IMR-90 (cell line): ENCODE results near the gene ZMYND11. TPM values are rescaled to one million over a fixed set of nuclear protein-coding genes. Genes with fewer than 3 reads are reported as not detected.

Source experiments
- ATAC-seq: fragments of 200-7000 bp; cut with Tn5 transposase; 2 replicates; pipeline ENCODE4 v1.9.1; 2020; ENCODE audit warnings: low read depth, mild to moderate bottlenecking, moderate library complexity
- BruUV-seq: library from RNA; stranded (reverse); fragments of 400-500 nt; replicated peaks from 2 replicates; lab custom pipeline; 2021; lab: Mats Ljungman, UMichigan
- CTCF ChIA-PET: fragments of 300-600 bp; formaldehyde crosslinking; extraction: SDS; loops from one replicate; lab custom pipeline; 2021; ENCODE audit warnings: antibody characterized with exemption; lab: Yijun Ruan, JAX
- POLR2A ChIA-PET: fragments of 300-600 bp; sonication (Branson Sonifier 250); formaldehyde crosslinking; loops from one replicate; lab custom pipeline; 2022; ENCODE audit warnings: antibody characterized with exemption; ENCODE audit not compliant: unreplicated experiment; lab: Charles Lee
- DNase-seq: peaks from one replicate; pipeline ENCODE4 v3.0.0; 2013
- H2AFZ ChIP-seq: replicated peaks from 2 replicates; pipeline ENCODE3; 2013; ENCODE audit warnings: low read length, mild to moderate bottlenecking; ENCODE audit not compliant: poor library complexity
- H2AK5ac ChIP-seq: 2 replicates; pipeline ENCODE4 v1.6.1; 2013; ENCODE audit warnings: low read depth, low read length, inconsistent platforms
- H2AK9ac ChIP-seq: replicated peaks from 2 replicates; pipeline ENCODE3; 2013; ENCODE audit warnings: mild to moderate bottlenecking, low read depth, low read length, moderate library complexity; ENCODE audit not compliant: poor library complexity
- H2BK120ac ChIP-seq: 2 replicates; pipeline ENCODE4 v1.6.1; 2013; ENCODE audit warnings: low read depth, low read length, inconsistent platforms
- H2BK15ac ChIP-seq: 3 replicates; pipeline ENCODE4 v1.6.1; 2013; ENCODE audit warnings: low read depth, low read length, inconsistent platforms
- H2BK20ac ChIP-seq: 2 replicates; pipeline ENCODE4 v1.6.1; 2013; ENCODE audit warnings: low read depth, mild to moderate bottlenecking, inconsistent platforms, low read length, moderate library complexity
- H2BK5ac ChIP-seq: 2 replicates; pipeline ENCODE4 v1.6.1; 2013; ENCODE audit warnings: mild to moderate bottlenecking, low read depth, low read length, inconsistent platforms; ENCODE audit not compliant: poor library complexity, severe bottlenecking
- H3K14ac ChIP-seq: replicated peaks from 2 replicates; pipeline ENCODE4 v1.6.1; 2013; ENCODE audit warnings: low read depth, low read length, inconsistent platforms
- H3K18ac ChIP-seq: 2 replicates; pipeline ENCODE4 v1.6.1; 2013; ENCODE audit warnings: low read depth, low read length, control low read depth
- H3K23ac ChIP-seq: 2 replicates; pipeline ENCODE4 v1.6.1; 2013; ENCODE audit warnings: low read depth, low read length, inconsistent platforms
- H3K27ac ChIP-seq: 2 replicates; pipeline ENCODE4 v1.5.1; 2013; ENCODE audit warnings: mild to moderate bottlenecking, control low read depth, low read length; ENCODE audit not compliant: insufficient read depth
- H3K27me3 ChIP-seq: 2 replicates; pipeline ENCODE4 v1.6.1; 2013; ENCODE audit warnings: low read length; ENCODE audit not compliant: control insufficient read depth, insufficient read depth
- H3K36me3 ChIP-seq: 2 replicates; pipeline ENCODE4 v1.6.1; 2013; ENCODE audit warnings: low read length, mixed read lengths; ENCODE audit not compliant: control insufficient read depth, insufficient read depth
- H3K4ac ChIP-seq: 2 replicates; pipeline ENCODE4 v1.6.1; 2013; ENCODE audit warnings: low read depth, low read length, inconsistent platforms
- H3K4me1 ChIP-seq: 2 replicates; pipeline ENCODE4 v1.6.1; 2013; ENCODE audit warnings: low read length, mixed read lengths; ENCODE audit not compliant: control insufficient read depth, insufficient read depth
- H3K4me2 ChIP-seq: 2 replicates; pipeline ENCODE4 v1.6.1; 2013; ENCODE audit warnings: low read depth, mild to moderate bottlenecking, control low read depth, low read length, moderate library complexity
- H3K4me3 ChIP-seq: 2 replicates; pipeline ENCODE4 v1.5.1; 2013; ENCODE audit warnings: low read depth, mild to moderate bottlenecking, control low read depth, low read length, moderate library complexity; ENCODE audit not compliant: insufficient read depth
- H3K56ac ChIP-seq: 2 replicates; pipeline ENCODE4 v1.6.1; 2013; ENCODE audit warnings: low read length, inconsistent platforms; ENCODE audit not compliant: insufficient read depth; ENCODE audit errors: extremely low read depth
- H3K79me1 ChIP-seq, 2 experiments: 2 replicates each; pipeline ENCODE4 v1.6.1; 2013; ENCODE audit warnings: low read length in 2 of 2, inconsistent platforms in 1 of 2, low read depth in 1 of 2
- H3K9ac ChIP-seq: 2 replicates; pipeline ENCODE4 v1.6.1; 2013; ENCODE audit warnings: low read depth, low read length, control low read depth
- H3K9me1 ChIP-seq: 2 replicates; pipeline ENCODE4 v1.6.1; 2013; ENCODE audit warnings: low read length, inconsistent platforms; ENCODE audit not compliant: insufficient read depth
- H3K9me3 ChIP-seq: 2 replicates; pipeline ENCODE4 v1.6.1; 2013; ENCODE audit warnings: low read length; ENCODE audit not compliant: control insufficient read depth, insufficient read depth
- H4K20me1 ChIP-seq: 2 replicates; pipeline ENCODE4 v1.6.1; 2013; ENCODE audit warnings: low read length, inconsistent platforms; ENCODE audit not compliant: insufficient read depth
- H4K5ac ChIP-seq: 2 replicates; pipeline ENCODE4 v1.6.1; 2013; ENCODE audit warnings: mild to moderate bottlenecking, low read depth, low read length, control low read depth
- H4K8ac ChIP-seq, 2 experiments: 2 replicates each; pipeline ENCODE4 v1.6.1; 2013; ENCODE audit warnings: low read depth in 2 of 2, low read length in 2 of 2, control low read depth in 1 of 2, inconsistent platforms in 1 of 2
- H4K91ac ChIP-seq: 2 replicates; pipeline ENCODE4 v1.6.1; 2013; ENCODE audit warnings: low read depth, low read length, inconsistent platforms; ENCODE audit not compliant: insufficient read depth
- BHLHE40 ChIP-seq: fragments of 150-350 bp; IDR thresholded peaks from 2 replicates; pipeline ENCODE4 v1.6.1; 2016; ENCODE audit warnings: mild to moderate bottlenecking, low read depth, low read length
- CEBPB ChIP-seq: IDR thresholded peaks from 2 replicates; pipeline ENCODE4 v1.6.1; 2012; ENCODE audit warnings: low read depth, low read length, improper control_type of control experiment
- CHD1 ChIP-seq: IDR thresholded peaks from 2 replicates; pipeline ENCODE4 v1.6.1; 2012; ENCODE audit warnings: low read depth, low read length, improper control_type of control experiment
- FOS ChIP-seq: fragments of 150-350 bp; IDR thresholded peaks from 2 replicates; pipeline ENCODE4 v1.6.1; 2016; ENCODE audit warnings: low read depth, low read length
- MAFK ChIP-seq: IDR thresholded peaks from 2 replicates; pipeline ENCODE4 v1.6.1; 2012; ENCODE audit warnings: low read depth, low read length, improper control_type of control experiment
- MAZ ChIP-seq: IDR thresholded peaks from 2 replicates; pipeline ENCODE4 v1.6.1; 2012; ENCODE audit warnings: low read depth, mild to moderate bottlenecking, low read length, improper control_type of control experiment, moderate library complexity, borderline replicate concordance
- MXI1 ChIP-seq: IDR thresholded peaks from 2 replicates; pipeline ENCODE4 v1.6.1; 2012; ENCODE audit warnings: low read depth, mild to moderate bottlenecking, low read length, moderate library complexity, borderline replicate concordance
- NFE2L2 ChIP-seq: fragments of 150-350 bp; IDR thresholded peaks from 2 replicates; pipeline ENCODE4 v1.6.1; 2016; ENCODE audit warnings: low read depth, mild to moderate bottlenecking, low read length
- POLR2A ChIP-seq: IDR thresholded peaks from 2 replicates; pipeline ENCODE4 v1.6.1; 2012; ENCODE audit warnings: mild to moderate bottlenecking, low read depth, low read length
- RAD21 ChIP-seq: IDR thresholded peaks from 2 replicates; pipeline ENCODE4 v1.6.1; 2012; ENCODE audit warnings: low read length, improper control_type of control experiment
- RCOR1 ChIP-seq: IDR thresholded peaks from 2 replicates; pipeline ENCODE4 v1.6.1; 2012; ENCODE audit warnings: mild to moderate bottlenecking, low read length, improper control_type of control experiment; ENCODE audit not compliant: insufficient replicate concordance
- RFX5 ChIP-seq: IDR thresholded peaks from 2 replicates; pipeline ENCODE4 v1.8.0; 2012; ENCODE audit warnings: low read depth, mild to moderate bottlenecking, low read length, moderate library complexity
- SMC3 ChIP-seq: fragments of 150-350 bp; IDR thresholded peaks from 2 replicates; pipeline ENCODE4 v1.6.1; 2016; ENCODE audit warnings: low read depth, mild to moderate bottlenecking, antibody characterized with exemption, low read length, moderate library complexity
- WGBS, 2 experiments: methylation state at CpG; one replicate each; pipeline versions ENCODE4 v1.1.5 to v1.1.7; 2013; ENCODE audit warnings: missing lambda C conversion rate in 2 of 2; ENCODE audit not compliant: insufficient read length in 1 of 2; ENCODE audit errors: extremely low coverage in 2 of 2; 5-methylcytosine and 5-hydroxymethylcytosine counted together
- dilution Hi-C: fragments of 300-500 bp; cut with HindIII; formaldehyde crosslinking; loops from one replicate; pipeline ENCODE4 v1.14.3; 2018; ENCODE audit warnings: low sequenced_read_pairs; ENCODE audit not compliant: unreplicated experiment
- in situ Hi-C: fragments of 300-500 bp; cut with MboI; formaldehyde crosslinking; loops from 3 replicates; pipeline ENCODE4 v1.14.3; 2019; ENCODE audit warnings: low sequenced_read_pairs, inconsistent platforms, mixed read lengths
- intact Hi-C: fragments of 100-400 bp; cut with micrococcal nuclease; formaldehyde crosslinking; loops from 2 replicates; pipeline ENCODE4 v1.10.0; 2022
- polyA plus RNA-seq, 3 experiments: library from polyadenylated mRNA; depleted of rRNA; stranded (reverse); fragments of >200 nt; gene quantifications; 2 replicates each; pipeline ENCODE4 v1.2.3, GENCODE V29; 2012; ENCODE audit warnings: low replicate concordance in 1 of 3
- total RNA-seq: library from RNA; depleted of rRNA; stranded (reverse); fragments of >200 nt; gene quantifications from 2 replicates; pipeline ENCODE4 v1.2.3, GENCODE V29; 2012
- TF ChIP-seq, protein P1 (sequence below): fragments of 150-350 bp; IDR thresholded peaks from 2 replicates; pipeline ENCODE4 v1.6.1; 2017; ENCODE audit warnings: mild to moderate bottlenecking, antibody characterized with exemption, low read length, low read depth
- TF ChIP-seq, protein P2 (sequence below): fragments of 150-350 bp; IDR thresholded peaks from 2 replicates; pipeline ENCODE4 v1.6.1; 2016; ENCODE audit warnings: low read depth, mild to moderate bottlenecking, low read length, moderate library complexity, borderline replicate concordance
- TF ChIP-seq, protein P3 (sequence below): conservative IDR thresholded peaks from 2 replicates; pipeline ENCODE4 v1.5.1; 2012; ENCODE audit warnings: mild to moderate bottlenecking, low read depth, low read length, improper control_type of control experiment

Gene ZMYND11
- total and polyA plus RNA-seq, 2 of the 4 experiments (the other 2 are of a cell fraction) = 39.5 to 72.2 TPM

DNA sequence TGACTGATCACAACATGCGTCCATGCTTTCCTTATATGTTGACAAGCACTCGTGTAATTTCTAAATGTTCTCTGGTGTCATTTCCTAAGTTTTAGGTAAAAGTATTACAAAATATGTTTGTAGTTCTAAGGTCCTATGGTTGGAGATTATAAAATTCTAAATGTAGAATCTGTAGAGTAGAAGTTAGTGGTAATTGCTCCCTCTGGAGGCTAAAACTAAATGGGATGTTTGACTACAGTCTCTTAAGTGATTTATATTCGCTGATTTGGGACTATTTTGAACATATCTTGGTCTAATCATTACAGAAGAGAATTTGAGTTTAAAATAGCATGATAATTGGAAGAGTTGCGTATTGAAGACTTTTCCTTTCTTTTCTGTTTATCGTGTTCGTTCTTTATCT lies 74.1 kb downstream of the ZMYND11 start:
- CTCF ChIA-PET = no interaction called here
- no peak overlapping the region for H2BK15ac ChIP-seq
- no peak overlapping the region for H3K23ac ChIP-seq
- no peak overlapping the region for H2BK20ac ChIP-seq
- no peak overlapping the region for H3K56ac ChIP-seq
- H4K8ac ChIP-seq = no peak overlapping the region
- H3K4me1 ChIP-seq = no peaks in the 10 kb centered on the region
- no peak overlapping the region for H2BK120ac ChIP-seq
- H3K4ac ChIP-seq = no peak overlapping the region
- H3K36me3 ChIP-seq = peaks cover 5% of the 10 kb centered on the region
- peaks cover 6 to 26% of the 10 kb centered on the region in 2 experiments for H3K79me1 ChIP-seq
- H3K18ac ChIP-seq = no peak overlapping the region
- H3K9me3 ChIP-seq = no peaks in the 10 kb centered on the region
- peaks cover 9% of the 10 kb centered on the region; the same call in 1 of the 2 replicates for H3K9me1 ChIP-seq
- no peak overlapping the region for H3K14ac ChIP-seq
- in situ Hi-C loops = no loop called here
- H3K9ac ChIP-seq = no peak overlapping the region
- no peak overlapping the region for H4K5ac ChIP-seq
- intact Hi-C loops = no loop called here
- H2BK5ac ChIP-seq = no peak overlapping the region
- dilution Hi-C loops = no loop called here
- peaks cover 3% of the 10 kb centered on the region; the same call in 1 of the 2 replicates for H4K20me1 ChIP-seq
- WGBS, 2 experiments = 100% methylated on average over 1 of the region's 6 CpGs; no CpG with 5 or more reads in 1 of the 2 experiments
- H3K4me3 ChIP-seq = no peak overlapping the region
- POLR2A ChIA-PET = no interaction called here
- H3K27ac ChIP-seq = no peak overlapping the region
- H3K27me3 ChIP-seq = no peaks in the 10 kb centered on the region
- no peak overlapping the region for H2AK9ac ChIP-seq
- peak; percentile 46 for ATAC-seq
- H3K4me2 ChIP-seq = no peak overlapping the region
- H2AK5ac ChIP-seq = no peak overlapping the region
- no peak overlapping the region for H2AFZ ChIP-seq
- no TSS peak for BruUV-seq
- no peak overlapping the region for H4K91ac ChIP-seq
- peak; percentile 37 for DNase-seq
- TF ChIP-seq, protein P1, sequence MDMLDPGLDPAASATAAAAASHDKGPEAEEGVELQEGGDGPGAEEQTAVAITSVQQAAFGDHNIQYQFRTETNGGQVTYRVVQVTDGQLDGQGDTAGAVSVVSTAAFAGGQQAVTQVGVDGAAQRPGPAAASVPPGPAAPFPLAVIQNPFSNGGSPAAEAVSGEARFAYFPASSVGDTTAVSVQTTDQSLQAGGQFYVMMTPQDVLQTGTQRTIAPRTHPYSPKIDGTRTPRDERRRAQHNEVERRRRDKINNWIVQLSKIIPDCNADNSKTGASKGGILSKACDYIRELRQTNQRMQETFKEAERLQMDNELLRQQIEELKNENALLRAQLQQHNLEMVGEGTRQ = no peak
- TF ChIP-seq CEBPB (no peak), RFX5 (no peak), CHD1 (no peak), FOS (no peak), BHLHE40 (no peak), MAZ (no peak), MAFK (0 out of 2 replicates have a peak, but pooled peaks have one; percentile 6), RAD21 (peak; percentile 42), NFE2L2 (no peak), MXI1 (no peak), POLR2A (no peak), RCOR1 (no peak), SMC3 (peak; percentile 40)
- TF ChIP-seq, protein P2, sequence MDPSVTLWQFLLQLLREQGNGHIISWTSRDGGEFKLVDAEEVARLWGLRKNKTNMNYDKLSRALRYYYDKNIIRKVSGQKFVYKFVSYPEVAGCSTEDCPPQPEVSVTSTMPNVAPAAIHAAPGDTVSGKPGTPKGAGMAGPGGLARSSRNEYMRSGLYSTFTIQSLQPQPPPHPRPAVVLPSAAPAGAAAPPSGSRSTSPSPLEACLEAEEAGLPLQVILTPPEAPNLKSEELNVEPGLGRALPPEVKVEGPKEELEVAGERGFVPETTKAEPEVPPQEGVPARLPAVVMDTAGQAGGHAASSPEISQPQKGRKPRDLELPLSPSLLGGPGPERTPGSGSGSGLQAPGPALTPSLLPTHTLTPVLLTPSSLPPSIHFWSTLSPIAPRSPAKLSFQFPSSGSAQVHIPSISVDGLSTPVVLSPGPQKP = no peak
- TF ChIP-seq, protein P3, sequence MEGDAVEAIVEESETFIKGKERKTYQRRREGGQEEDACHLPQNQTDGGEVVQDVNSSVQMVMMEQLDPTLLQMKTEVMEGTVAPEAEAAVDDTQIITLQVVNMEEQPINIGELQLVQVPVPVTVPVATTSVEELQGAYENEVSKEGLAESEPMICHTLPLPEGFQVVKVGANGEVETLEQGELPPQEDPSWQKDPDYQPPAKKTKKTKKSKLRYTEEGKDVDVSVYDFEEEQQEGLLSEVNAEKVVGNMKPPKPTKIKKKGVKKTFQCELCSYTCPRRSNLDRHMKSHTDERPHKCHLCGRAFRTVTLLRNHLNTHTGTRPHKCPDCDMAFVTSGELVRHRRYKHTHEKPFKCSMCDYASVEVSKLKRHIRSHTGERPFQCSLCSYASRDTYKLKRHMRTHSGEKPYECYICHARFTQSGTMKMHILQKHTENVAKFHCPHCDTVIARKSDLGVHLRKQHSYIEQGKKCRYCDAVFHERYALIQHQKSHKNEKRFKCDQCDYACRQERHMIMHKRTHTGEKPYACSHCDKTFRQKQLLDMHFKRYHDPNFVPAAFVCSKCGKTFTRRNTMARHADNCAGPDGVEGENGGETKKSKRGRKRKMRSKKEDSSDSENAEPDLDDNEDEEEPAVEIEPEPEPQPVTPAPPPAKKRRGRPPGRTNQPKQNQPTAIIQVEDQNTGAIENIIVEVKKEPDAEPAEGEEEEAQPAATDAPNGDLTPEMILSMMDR = peak; percentile 39
